GM23338 (cell line): ENCODE results near the gene OLFML1. TPM values are rescaled to one million over a fixed set of nuclear protein-coding genes. Genes with fewer than 3 reads are reported as not detected.

ENCODE experiments used
- ATAC-seq: fragments of 200-7000 bp; cut with Tn5 transposase; 3 replicates; pipeline ENCODE4 v1.9.1; 2020
- DNase-seq: peaks from one replicate; pipeline ENCODE4 v3.0.0-alpha.2; 2015; ENCODE audit warnings: low spot score
- H2AFZ ChIP-seq: fragments of 200-600 bp; sonication (generic); 2 replicates; pipeline ENCODE4 v1.8.0; 2016; ENCODE audit warnings: antibody characterized with exemption, mild to moderate bottlenecking, moderate library complexity
- H3F3A ChIP-seq: fragments of 200-600 bp; sonication (generic); replicated peaks from 2 replicates; pipeline ENCODE4 v1.8.0; 2017; ENCODE audit warnings: antibody characterized with exemption, mixed run types, low read depth
- H3K27ac ChIP-seq: fragments of 200-600 bp; sonication (generic); 2 replicates; pipeline ENCODE4 v1.6.1; 2016; ENCODE audit warnings: low read depth
- H3K27me3 ChIP-seq: fragments of 200-600 bp; sonication (generic); 2 replicates; pipeline ENCODE4 v1.8.0; 2016; ENCODE audit warnings: mild to moderate bottlenecking, mixed run types, moderate library complexity; ENCODE audit not compliant: insufficient read depth
- H3K36me3 ChIP-seq: fragments of 200-600 bp; sonication (generic); 2 replicates; pipeline ENCODE4 v1.8.0; 2016; ENCODE audit warnings: mild to moderate bottlenecking; ENCODE audit not compliant: insufficient read depth
- H3K4me1 ChIP-seq: fragments of 200-600 bp; sonication (generic); 2 replicates; pipeline ENCODE4 v1.8.0; 2016; ENCODE audit warnings: mild to moderate bottlenecking, moderate library complexity; ENCODE audit not compliant: insufficient read depth
- H3K4me2 ChIP-seq: fragments of 200-600 bp; sonication (generic); 2 replicates; pipeline ENCODE4 v1.7.1; 2017; ENCODE audit warnings: mixed run types
- H3K4me3 ChIP-seq: fragments of 200-600 bp; sonication (generic); 2 replicates; pipeline ENCODE4 v1.6.1; 2016; ENCODE audit warnings: mixed run types
- H3K79me2 ChIP-seq: fragments of 200-600 bp; sonication (generic); replicated peaks from 2 replicates; pipeline ENCODE4 v1.8.0; 2017; ENCODE audit warnings: mild to moderate bottlenecking; ENCODE audit not compliant: insufficient read depth
- H3K9me2 ChIP-seq: fragments of 200-600 bp; sonication (generic); 2 replicates; pipeline ENCODE4 v1.8.0; 2017; ENCODE audit not compliant: insufficient read depth
- H4K20me1 ChIP-seq: fragments of 200-600 bp; sonication (generic); replicated peaks from 2 replicates; pipeline ENCODE4 v1.8.0; 2017; ENCODE audit warnings: mild to moderate bottlenecking; ENCODE audit not compliant: insufficient read depth
- H3K27ac Mint-ChIP-seq: 2 replicates; pipeline ENCODE4 v1.8.0; 2020; ENCODE audit warnings: inconsistent platforms, mild to moderate bottlenecking, moderate library complexity, mixed read lengths
- H3K27me3 Mint-ChIP-seq: 3 replicates; pipeline ENCODE4 v1.8.0; 2022; ENCODE audit warnings: low read depth, mild to moderate bottlenecking, moderate library complexity, mixed read lengths, inconsistent platforms; ENCODE audit not compliant: insufficient read depth, poor library complexity
- H3K36me3 Mint-ChIP-seq: 3 replicates; pipeline ENCODE4 v1.8.0; 2021; ENCODE audit warnings: low read depth, mild to moderate bottlenecking, inconsistent platforms, moderate library complexity, mixed read lengths
- H3K4me1 Mint-ChIP-seq: 3 replicates; pipeline ENCODE4 v1.8.0; 2020; ENCODE audit warnings: mild to moderate bottlenecking, inconsistent platforms, mixed read lengths
- H3K4me3 Mint-ChIP-seq: 3 replicates; pipeline ENCODE4 v1.8.0; 2021; ENCODE audit warnings: moderate library complexity, mild to moderate bottlenecking, inconsistent platforms, mixed read lengths
- H3K9me3 Mint-ChIP-seq: 3 replicates; pipeline ENCODE4 v1.8.0; 2020; ENCODE audit warnings: moderate library complexity, mild to moderate bottlenecking, inconsistent platforms, mixed read lengths
- EZH2phosphoT487 ChIP-seq: fragments of 200-600 bp; sonication (generic); IDR thresholded peaks from one replicate; pipeline ENCODE4 v1.8.1; 2018; ENCODE audit warnings: antibody characterized with exemption; ENCODE audit not compliant: unreplicated experiment
- JUNB ChIP-seq: IDR thresholded peaks from one replicate; pipeline ENCODE4 v1.6.1; 2016; ENCODE audit warnings: antibody characterized with exemption; ENCODE audit not compliant: unreplicated experiment
- REST ChIP-seq: IDR thresholded peaks from one replicate; pipeline ENCODE4 v1.6.1; 2018; ENCODE audit warnings: antibody characterized with exemption; ENCODE audit not compliant: unreplicated experiment
- STAT1 ChIP-seq: IDR thresholded peaks from one replicate; pipeline ENCODE4 v1.6.1; 2016; ENCODE audit warnings: antibody characterized with exemption; ENCODE audit not compliant: unreplicated experiment
- polyA plus RNA-seq: library from polyadenylated mRNA; unstranded; fragments of >200 nt; fragmentation: Nextera tagmentation; extraction: Ambion mirVana; gene quantifications from 2 replicates; pipeline ENCODE4 v1.2.1, GENCODE V29; 2016
- total RNA-seq: library from RNA; depleted of rRNA; stranded (reverse); fragments of >200 nt; shearing (Covaris generic); gene quantifications from 2 replicates; pipeline ENCODE4 v1.2.3, GENCODE V29; 2014
- TF ChIP-seq, protein P1 (sequence below), 2 experiments: fragments of 200-600 bp in 1 of 2; sonication (generic) in 1 of 2; conservative IDR thresholded peaks; 2 replicates each; pipeline versions ENCODE4 v1.5.1 to v1.6.1; 2016 to 2017; ENCODE audit warnings: antibody characterized with exemption in 2 of 2, low read depth in 2 of 2, mild to moderate bottlenecking in 2 of 2, moderate library complexity in 1 of 2
- TF ChIP-seq, protein P2 (sequence below): fragments of 250-450 bp; sonication (Bioruptor Pico); IDR thresholded peaks from 2 replicates; pipeline ENCODE4 v1.5.0; 2020; ENCODE audit warnings: mild to moderate bottlenecking, moderate library complexity

OLFML1 gene
- total and polyA plus RNA-seq, 2 experiments from 2014 or later, result 0.21 TPM; not detected in 1

GRCh38 chr11:7531011-7531410 is 45.7 kb downstream of the OLFML1 start:
- Mint-ChIP-seq H3K4me3 (no peak overlapping the region), H3K4me1 (no peaks in the 10 kb centered on the region; the same call in none of the 3 replicates), H3K9me3 (peaks cover 3% of the 10 kb centered on the region; the same call in 1 of the 3 replicates), H3K27me3 (peaks cover 3% of the 10 kb centered on the region), H3K27ac (no peak overlapping the region), H3K36me3 (no peaks in the 10 kb centered on the region)
- Histone ChIP-seq H3F3A (no peaks in the 10 kb centered on the region), H3K27ac (no peak overlapping the region), H3K4me1 (no peaks in the 10 kb centered on the region), H3K4me3 (no peak overlapping the region), H3K9me2 (peaks cover 10% of the 10 kb centered on the region; the same call in 1 of the 2 replicates), H3K27me3 (no peaks in the 10 kb centered on the region), H3K79me2 (no peaks in the 10 kb centered on the region), H4K20me1 (no peaks in the 10 kb centered on the region), H2AFZ (no peak overlapping the region), H3K4me2 (no peak overlapping the region), H3K36me3 (no peaks in the 10 kb centered on the region)
- TF ChIP-seq, protein P1, sequence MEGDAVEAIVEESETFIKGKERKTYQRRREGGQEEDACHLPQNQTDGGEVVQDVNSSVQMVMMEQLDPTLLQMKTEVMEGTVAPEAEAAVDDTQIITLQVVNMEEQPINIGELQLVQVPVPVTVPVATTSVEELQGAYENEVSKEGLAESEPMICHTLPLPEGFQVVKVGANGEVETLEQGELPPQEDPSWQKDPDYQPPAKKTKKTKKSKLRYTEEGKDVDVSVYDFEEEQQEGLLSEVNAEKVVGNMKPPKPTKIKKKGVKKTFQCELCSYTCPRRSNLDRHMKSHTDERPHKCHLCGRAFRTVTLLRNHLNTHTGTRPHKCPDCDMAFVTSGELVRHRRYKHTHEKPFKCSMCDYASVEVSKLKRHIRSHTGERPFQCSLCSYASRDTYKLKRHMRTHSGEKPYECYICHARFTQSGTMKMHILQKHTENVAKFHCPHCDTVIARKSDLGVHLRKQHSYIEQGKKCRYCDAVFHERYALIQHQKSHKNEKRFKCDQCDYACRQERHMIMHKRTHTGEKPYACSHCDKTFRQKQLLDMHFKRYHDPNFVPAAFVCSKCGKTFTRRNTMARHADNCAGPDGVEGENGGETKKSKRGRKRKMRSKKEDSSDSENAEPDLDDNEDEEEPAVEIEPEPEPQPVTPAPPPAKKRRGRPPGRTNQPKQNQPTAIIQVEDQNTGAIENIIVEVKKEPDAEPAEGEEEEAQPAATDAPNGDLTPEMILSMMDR (conservative IDR thresholded peaks at IDR 0.05; ENCODE audit: low read depth in 2 of 2), result no peak
- no peak for TF ChIP-seq EZH2phosphoT487
- DNase-seq (no peak), ATAC-seq (no peak)

DNA sequence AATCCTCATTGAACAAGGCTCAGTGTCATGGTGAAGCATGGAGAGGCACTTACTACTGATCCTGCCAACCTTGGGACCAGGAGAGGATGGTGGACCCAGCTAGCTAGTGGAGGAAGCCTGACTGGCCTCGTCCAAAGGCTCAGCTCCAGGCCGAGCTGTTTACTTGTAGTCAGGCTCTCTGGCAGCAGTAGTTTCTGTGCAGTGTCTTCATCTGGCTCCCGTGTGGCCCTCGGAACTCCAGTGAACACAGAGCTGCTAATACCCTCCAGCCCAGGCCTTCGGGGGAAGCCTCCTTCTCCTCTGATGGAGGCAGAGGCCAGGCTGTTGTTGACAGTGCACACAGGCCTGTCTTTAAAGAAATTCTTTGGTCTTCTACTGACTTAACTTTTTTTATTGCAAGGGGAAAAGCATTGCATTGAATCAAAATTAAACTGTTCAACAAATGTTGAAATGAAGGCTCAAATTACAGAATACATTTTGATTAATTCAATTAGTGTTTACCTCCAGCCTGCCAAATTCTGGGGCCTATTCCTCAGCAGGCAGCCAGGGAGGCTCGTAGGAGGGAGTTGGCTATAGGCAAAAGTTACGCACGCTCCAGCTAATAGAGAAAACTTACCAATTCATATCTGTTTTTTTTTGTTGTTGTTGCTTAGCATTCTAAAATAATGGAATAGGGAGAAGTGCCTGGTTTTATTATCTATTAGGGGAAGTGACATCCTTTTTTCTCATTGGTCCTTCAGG is 47.3 kb downstream of the OLFML1 start:
- ATAC-seq, result no peak
- H3K36me3 Mint-ChIP-seq, result no peaks in the 10 kb centered on the region
- Histone ChIP-seq H3K36me3 (no peaks in the 10 kb centered on the region), H3K27me3 (no peaks in the 10 kb centered on the region), H4K20me1 (no peaks in the 10 kb centered on the region), H3K27ac (no peak overlapping the region), H2AFZ (no peak overlapping the region), H3K9me2 (0 out of 2 replicates have a peak, but pooled peaks cover 6% of the 10 kb centered on the region), H3K4me3 (no peak overlapping the region), H3F3A (no peaks in the 10 kb centered on the region), H3K4me1 (no peaks in the 10 kb centered on the region), H3K4me2 (no peak overlapping the region), H3K79me2 (no peaks in the 10 kb centered on the region)
- no peak for DNase-seq
- H3K4me1 Mint-ChIP-seq, result peaks cover 6% of the 10 kb centered on the region
- H3K4me3 Mint-ChIP-seq, result no peak overlapping the region
- H3K27me3 Mint-ChIP-seq, result peaks cover 4% of the 10 kb centered on the region
- H3K27ac Mint-ChIP-seq, result no peak overlapping the region
- no peaks in the 10 kb centered on the region for H3K9me3 Mint-ChIP-seq
- TF ChIP-seq, protein P2, sequence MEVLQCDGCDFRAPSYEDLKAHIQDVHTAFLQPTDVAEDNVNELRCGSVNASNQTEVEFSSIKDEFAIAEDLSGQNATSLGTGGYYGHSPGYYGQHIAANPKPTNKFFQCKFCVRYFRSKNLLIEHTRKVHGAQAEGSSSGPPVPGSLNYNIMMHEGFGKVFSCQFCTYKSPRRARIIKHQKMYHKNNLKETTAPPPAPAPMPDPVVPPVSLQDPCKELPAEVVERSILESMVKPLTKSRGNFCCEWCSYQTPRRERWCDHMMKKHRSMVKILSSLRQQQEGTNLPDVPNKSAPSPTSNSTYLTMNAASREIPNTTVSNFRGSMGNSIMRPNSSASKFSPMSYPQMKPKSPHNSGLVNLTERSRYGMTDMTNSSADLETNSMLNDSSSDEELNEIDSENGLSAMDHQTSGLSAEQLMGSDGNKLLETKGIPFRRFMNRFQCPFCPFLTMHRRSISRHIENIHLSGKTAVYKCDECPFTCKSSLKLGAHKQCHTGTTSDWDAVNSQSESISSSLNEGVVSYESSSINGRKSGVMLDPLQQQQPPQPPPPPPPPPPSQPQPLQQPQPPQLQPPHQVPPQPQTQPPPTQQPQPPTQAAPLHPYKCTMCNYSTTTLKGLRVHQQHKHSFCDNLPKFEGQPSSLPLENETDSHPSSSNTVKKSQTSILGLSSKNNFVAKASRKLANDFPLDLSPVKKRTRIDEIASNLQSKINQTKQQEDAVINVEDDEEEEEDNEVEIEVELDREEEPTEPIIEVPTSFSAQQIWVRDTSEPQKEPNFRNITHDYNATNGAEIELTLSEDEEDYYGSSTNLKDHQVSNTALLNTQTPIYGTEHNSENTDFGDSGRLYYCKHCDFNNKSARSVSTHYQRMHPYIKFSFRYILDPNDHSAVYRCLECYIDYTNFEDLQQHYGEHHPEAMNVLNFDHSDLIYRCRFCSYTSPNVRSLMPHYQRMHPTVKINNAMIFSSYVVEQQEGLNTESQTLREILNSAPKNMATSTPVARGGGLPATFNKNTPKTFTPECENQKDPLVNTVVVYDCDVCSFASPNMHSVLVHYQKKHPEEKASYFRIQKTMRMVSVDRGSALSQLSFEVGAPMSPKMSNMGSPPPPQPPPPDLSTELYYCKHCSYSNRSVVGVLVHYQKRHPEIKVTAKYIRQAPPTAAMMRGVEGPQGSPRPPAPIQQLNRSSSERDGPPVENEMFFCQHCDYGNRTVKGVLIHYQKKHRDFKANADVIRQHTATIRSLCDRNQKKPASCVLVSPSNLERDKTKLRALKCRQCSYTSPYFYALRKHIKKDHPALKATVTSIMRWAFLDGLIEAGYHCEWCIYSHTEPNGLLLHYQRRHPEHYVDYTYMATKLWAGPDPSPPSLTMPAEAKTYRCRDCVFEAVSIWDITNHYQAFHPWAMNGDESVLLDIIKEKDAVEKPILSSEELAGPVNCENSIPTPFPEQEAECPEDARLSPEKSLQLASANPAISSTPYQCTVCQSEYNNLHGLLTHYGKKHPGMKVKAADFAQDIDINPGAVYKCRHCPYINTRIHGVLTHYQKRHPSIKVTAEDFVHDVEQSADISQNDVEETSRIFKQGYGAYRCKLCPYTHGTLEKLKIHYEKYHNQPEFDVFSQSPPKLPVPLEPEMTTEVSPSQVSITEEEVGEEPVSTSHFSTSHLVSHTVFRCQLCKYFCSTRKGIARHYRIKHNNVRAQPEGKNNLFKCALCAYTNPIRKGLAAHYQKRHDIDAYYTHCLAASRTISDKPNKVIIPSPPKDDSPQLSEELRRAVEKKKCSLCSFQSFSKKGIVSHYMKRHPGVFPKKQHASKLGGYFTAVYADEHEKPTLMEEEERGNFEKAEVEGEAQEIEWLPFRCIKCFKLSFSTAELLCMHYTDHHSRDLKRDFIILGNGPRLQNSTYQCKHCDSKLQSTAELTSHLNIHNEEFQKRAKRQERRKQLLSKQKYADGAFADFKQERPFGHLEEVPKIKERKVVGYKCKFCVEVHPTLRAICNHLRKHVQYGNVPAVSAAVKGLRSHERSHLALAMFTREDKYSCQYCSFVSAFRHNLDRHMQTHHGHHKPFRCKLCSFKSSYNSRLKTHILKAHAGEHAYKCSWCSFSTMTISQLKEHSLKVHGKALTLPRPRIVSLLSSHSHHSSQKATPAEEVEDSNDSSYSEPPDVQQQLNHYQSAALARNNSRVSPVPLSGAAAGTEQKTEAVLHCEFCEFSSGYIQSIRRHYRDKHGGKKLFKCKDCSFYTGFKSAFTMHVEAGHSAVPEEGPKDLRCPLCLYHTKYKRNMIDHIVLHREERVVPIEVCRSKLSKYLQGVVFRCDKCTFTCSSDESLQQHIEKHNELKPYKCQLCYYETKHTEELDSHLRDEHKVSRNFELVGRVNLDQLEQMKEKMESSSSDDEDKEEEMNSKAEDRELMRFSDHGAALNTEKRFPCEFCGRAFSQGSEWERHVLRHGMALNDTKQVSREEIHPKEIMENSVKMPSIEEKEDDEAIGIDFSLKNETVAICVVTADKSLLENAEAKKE (CRISPR knock-in tag), result no peak
- no peak for TF ChIP-seq REST
- TF ChIP-seq, protein P1 (conservative IDR thresholded peaks at IDR 0.05; ENCODE audit: low read depth in 2 of 2), result no peak
- TF ChIP-seq STAT1, result no peak
- TF ChIP-seq JUNB, result no peak
